Ishikawa (cell line): ENCODE results near the gene COL27A1.

ENCODE experiments used
- CEBPB ChIP-seq: IDR thresholded peaks from 2 replicates; pipeline ENCODE4 v1.6.1; 2012
- CREB1 ChIP-seq: IDR thresholded peaks from 2 replicates; pipeline ENCODE4 v1.6.1; 2012; ENCODE audit warnings: low read depth
- EGR1 ChIP-seq: IDR thresholded peaks from 2 replicates; pipeline ENCODE4 v1.6.1; 2012
- EP300 ChIP-seq: IDR thresholded peaks from 2 replicates; pipeline ENCODE4 v1.6.1; 2012; ENCODE audit warnings: borderline replicate concordance
- FOXM1 ChIP-seq: IDR thresholded peaks from 2 replicates; pipeline ENCODE4 v1.6.1; 2012; ENCODE audit warnings: low read depth, borderline replicate concordance
- NFIC ChIP-seq: IDR thresholded peaks from 2 replicates; pipeline ENCODE4 v1.6.1; 2012
- RAD21 ChIP-seq: IDR thresholded peaks from 2 replicates; pipeline ENCODE4 v1.6.1; 2012; ENCODE audit warnings: low read depth
- TAF1 ChIP-seq: IDR thresholded peaks from 2 replicates; pipeline ENCODE4 v1.6.1; 2012; ENCODE audit warnings: low read depth, mild to moderate bottlenecking
- TCF12 ChIP-seq: IDR thresholded peaks from 2 replicates; pipeline ENCODE4 v1.6.1; 2012; ENCODE audit warnings: low read depth
- TEAD4 ChIP-seq: IDR thresholded peaks from 2 replicates; pipeline ENCODE4 v1.6.1; 2012
- YY1 ChIP-seq: IDR thresholded peaks from 2 replicates; pipeline ENCODE4 v1.6.1; 2012; ENCODE audit warnings: low read depth
- ZBTB7A ChIP-seq: IDR thresholded peaks from 2 replicates; pipeline ENCODE4 v1.6.1; 2012; ENCODE audit warnings: low read depth
- TF ChIP-seq, protein P1 (sequence below): IDR thresholded peaks from 2 replicates; pipeline ENCODE4 v1.6.1; 2012
- TF ChIP-seq, protein P2 (sequence below): IDR thresholded peaks from 2 replicates; pipeline ENCODE4 v1.6.1; 2012; ENCODE audit warnings: low read depth, mild to moderate bottlenecking
- TF ChIP-seq, protein P3 (sequence below): IDR thresholded peaks from 2 replicates; pipeline ENCODE4 v1.6.1; 2012

The COL27A1 gene

DNA sequence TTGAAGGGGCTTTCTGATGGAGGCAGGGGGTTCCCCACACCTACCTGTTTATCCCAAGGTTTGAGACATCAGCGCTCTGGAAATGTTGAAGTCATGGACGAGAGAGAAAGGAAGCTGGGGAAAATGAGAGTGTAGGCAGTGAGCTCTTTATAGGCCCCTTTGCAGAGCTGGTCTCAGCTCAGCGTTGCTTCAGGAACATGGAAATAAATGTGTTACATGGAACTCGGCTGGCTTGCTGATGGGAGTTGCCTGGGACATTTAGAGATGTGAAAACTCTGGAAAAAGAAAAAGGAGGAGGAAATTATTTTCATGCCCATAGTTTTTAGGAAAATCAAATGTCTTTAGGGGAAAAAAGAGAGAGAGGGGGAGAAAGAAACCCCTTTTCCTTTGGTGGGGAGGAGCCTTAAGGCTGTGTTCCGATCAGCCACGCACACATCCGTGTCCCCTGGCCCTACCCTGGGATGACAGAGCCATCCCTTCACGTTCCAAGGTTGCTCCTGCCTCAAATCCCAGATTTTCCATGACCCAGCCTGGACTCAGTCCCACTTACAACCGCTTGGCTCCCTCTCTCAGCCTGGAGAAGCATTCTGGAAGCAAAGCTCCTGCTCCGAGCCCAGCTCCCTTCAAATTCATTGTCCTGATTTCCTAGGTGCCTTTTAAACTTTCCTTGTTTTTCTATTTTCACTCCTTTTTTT is 78.3 kb downstream of the COL27A1 start:
- TF ChIP-seq, protein P1, sequence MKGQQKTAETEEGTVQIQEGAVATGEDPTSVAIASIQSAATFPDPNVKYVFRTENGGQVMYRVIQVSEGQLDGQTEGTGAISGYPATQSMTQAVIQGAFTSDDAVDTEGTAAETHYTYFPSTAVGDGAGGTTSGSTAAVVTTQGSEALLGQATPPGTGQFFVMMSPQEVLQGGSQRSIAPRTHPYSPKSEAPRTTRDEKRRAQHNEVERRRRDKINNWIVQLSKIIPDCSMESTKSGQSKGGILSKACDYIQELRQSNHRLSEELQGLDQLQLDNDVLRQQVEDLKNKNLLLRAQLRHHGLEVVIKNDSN, result no peak
- TF ChIP-seq TEAD4, result no peak
- no peak for TF ChIP-seq ZBTB7A
- TF ChIP-seq, protein P2, sequence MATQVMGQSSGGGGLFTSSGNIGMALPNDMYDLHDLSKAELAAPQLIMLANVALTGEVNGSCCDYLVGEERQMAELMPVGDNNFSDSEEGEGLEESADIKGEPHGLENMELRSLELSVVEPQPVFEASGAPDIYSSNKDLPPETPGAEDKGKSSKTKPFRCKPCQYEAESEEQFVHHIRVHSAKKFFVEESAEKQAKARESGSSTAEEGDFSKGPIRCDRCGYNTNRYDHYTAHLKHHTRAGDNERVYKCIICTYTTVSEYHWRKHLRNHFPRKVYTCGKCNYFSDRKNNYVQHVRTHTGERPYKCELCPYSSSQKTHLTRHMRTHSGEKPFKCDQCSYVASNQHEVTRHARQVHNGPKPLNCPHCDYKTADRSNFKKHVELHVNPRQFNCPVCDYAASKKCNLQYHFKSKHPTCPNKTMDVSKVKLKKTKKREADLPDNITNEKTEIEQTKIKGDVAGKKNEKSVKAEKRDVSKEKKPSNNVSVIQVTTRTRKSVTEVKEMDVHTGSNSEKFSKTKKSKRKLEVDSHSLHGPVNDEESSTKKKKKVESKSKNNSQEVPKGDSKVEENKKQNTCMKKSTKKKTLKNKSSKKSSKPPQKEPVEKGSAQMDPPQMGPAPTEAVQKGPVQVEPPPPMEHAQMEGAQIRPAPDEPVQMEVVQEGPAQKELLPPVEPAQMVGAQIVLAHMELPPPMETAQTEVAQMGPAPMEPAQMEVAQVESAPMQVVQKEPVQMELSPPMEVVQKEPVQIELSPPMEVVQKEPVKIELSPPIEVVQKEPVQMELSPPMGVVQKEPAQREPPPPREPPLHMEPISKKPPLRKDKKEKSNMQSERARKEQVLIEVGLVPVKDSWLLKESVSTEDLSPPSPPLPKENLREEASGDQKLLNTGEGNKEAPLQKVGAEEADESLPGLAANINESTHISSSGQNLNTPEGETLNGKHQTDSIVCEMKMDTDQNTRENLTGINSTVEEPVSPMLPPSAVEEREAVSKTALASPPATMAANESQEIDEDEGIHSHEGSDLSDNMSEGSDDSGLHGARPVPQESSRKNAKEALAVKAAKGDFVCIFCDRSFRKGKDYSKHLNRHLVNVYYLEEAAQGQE, result no peak
- no peak for TF ChIP-seq CEBPB
- no peak for TF ChIP-seq FOXM1
- no peak for TF ChIP-seq CREB1
- TF ChIP-seq YY1, result no peak
- no peak for TF ChIP-seq EGR1
- TF ChIP-seq TCF12, result no peak
- TF ChIP-seq TAF1, result no peak
- TF ChIP-seq RAD21, result no peak
- TF ChIP-seq, protein P3, sequence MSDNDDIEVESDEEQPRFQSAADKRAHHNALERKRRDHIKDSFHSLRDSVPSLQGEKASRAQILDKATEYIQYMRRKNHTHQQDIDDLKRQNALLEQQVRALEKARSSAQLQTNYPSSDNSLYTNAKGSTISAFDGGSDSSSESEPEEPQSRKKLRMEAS, result no peak
- TF ChIP-seq NFIC, result no peak
- no peak for TF ChIP-seq EP300

DNA sequence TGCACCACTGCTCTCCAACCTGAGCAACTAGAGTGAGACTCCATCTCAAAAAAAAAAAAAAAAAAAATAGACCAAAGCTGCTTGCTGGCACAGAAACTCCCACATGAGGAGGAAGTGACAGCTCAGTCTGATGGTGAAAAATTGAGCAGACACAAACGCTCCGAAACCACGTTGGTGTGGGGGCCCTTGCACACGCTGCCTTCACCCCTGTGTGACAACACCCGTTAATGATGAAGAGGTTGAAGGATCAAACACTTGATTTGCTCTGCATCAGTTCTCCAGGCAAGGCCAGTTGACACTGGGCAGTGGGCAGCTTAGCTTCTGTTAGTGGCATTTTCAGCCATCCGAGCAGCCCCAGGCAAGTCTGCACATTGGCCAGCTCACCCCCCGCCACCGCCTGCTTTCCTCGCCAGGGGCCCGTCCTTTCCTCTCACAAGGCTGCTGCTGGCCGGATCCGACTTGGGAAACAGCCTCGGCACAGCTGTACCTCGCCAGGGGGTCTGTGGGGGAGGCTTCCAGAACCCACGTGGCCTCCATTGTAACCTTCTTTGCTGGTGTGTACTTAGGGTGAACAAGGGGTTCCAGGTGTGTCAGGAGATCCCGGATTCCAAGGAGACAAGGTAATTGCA is 79.8 kb downstream of the COL27A1 start:
- TF ChIP-seq CEBPB, result no peak
- no peak for TF ChIP-seq TCF12
- TF ChIP-seq, protein P2, result no peak
- TF ChIP-seq TEAD4, result no peak
- TF ChIP-seq, protein P3, result no peak
- no peak for TF ChIP-seq NFIC
- TF ChIP-seq TAF1, result no peak
- no peak for TF ChIP-seq EP300
- TF ChIP-seq EGR1, result no peak

DNA sequence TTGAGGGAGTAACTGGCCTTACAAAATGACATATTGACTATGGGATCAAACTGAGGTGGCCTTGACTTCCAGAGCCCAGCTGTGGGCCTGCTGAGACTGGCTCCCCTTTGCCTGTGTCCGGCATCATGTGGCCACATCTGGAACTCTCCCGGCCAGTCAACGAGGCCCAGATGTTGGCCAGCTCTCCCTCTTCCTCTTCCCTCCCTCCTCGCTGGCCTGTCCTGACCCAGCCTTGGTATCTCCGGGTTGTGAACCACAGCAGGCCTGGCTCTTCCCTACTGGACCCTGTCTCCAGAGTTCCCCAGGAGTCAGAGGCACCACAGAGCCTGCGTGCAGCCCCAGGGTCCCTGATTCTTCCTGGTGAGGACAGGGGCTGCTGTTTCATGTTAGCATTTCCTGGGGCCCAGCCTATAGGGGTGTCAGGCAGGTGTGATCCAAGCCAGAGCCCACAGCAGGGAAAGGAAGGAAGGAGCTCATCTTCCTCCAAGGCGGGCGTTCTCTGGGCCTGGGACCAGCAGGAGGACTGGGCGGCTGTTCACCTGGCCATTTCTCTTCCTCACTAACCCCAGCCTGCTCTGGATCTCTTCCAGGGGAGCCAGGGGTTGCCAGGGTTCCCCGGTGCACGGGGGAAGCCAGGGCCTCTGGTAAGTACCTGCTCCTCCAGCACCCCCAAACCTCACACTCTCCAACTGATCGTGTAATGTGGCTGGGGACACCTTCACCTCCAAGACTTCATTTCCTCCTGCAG is 81.2 kb downstream of the COL27A1 start:
- TF ChIP-seq YY1, result no peak
- TF ChIP-seq TEAD4, result no peak
- TF ChIP-seq, protein P2, result no peak
- no peak for TF ChIP-seq ZBTB7A
- no peak for TF ChIP-seq EGR1
- no peak for TF ChIP-seq CREB1
- TF ChIP-seq, protein P3, result no peak
- TF ChIP-seq, protein P1, result no peak
- no peak for TF ChIP-seq EP300
- TF ChIP-seq FOXM1, result no peak
- TF ChIP-seq RAD21, result no peak
- TF ChIP-seq NFIC, result no peak
- no peak for TF ChIP-seq TAF1
